Gastroesophageal sphincter (tissue), 3 donors: ENCODE data around the gene BABAM2.

Source experiments
- EP300 ChIP-seq: sonication (generic); formaldehyde crosslinking; IDR thresholded peaks from one replicate; pipeline ENCODE4 v1.6.1; 2017; ENCODE audit warnings: antibody characterized with exemption, mild to moderate bottlenecking
- POLR2A ChIP-seq, 2 donors: fragments of 450-650 bp; IDR thresholded peaks; one replicate each; pipeline ENCODE4 v1.6.1; 2017; ENCODE audit warnings: antibody characterized with exemption in 2 of 2, mild to moderate bottlenecking in 2 of 2, moderate library complexity in 1 of 2
- POLR2AphosphoS5 ChIP-seq: sonication (generic); formaldehyde crosslinking; IDR thresholded peaks from one replicate; pipeline ENCODE4 v1.6.1; 2017; ENCODE audit warnings: antibody characterized with exemption
- TF ChIP-seq, protein P1 (sequence below), 4 experiments: fragments of 200-600 bp in 2 of 4; fragments of 450-650 bp in 2 of 4; sonication (generic) in 1 of 4; IDR thresholded peaks; one replicate each; pipeline ENCODE4 v1.5.1; 2017 to 2019; ENCODE audit warnings: antibody characterized with exemption in 4 of 4, mild to moderate bottlenecking in 2 of 4, moderate library complexity in 2 of 4

DNA sequence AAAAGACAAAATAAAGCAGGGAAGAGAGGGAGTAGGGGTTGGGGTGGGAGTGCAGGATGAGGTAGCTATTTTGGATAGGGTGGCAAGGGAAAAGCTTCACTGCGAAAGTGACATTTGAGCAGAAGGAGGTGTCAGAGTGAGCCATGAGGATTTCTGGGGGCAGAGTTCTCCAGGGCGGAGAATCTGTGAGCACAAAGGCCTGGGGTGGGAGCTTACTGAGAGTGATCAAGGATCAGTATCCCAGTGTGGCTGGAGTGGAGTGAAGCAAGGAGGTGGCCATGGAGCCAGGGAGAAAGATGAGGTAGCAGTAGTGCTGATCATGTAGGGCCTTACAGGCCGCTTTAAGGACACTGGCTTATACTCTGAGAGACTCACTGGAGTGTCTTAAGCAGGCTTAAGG lies 291.3 kb downstream of the BABAM2 start:
- TF ChIP-seq, protein P1, sequence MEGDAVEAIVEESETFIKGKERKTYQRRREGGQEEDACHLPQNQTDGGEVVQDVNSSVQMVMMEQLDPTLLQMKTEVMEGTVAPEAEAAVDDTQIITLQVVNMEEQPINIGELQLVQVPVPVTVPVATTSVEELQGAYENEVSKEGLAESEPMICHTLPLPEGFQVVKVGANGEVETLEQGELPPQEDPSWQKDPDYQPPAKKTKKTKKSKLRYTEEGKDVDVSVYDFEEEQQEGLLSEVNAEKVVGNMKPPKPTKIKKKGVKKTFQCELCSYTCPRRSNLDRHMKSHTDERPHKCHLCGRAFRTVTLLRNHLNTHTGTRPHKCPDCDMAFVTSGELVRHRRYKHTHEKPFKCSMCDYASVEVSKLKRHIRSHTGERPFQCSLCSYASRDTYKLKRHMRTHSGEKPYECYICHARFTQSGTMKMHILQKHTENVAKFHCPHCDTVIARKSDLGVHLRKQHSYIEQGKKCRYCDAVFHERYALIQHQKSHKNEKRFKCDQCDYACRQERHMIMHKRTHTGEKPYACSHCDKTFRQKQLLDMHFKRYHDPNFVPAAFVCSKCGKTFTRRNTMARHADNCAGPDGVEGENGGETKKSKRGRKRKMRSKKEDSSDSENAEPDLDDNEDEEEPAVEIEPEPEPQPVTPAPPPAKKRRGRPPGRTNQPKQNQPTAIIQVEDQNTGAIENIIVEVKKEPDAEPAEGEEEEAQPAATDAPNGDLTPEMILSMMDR (IDR thresholded peaks at IDR 0.05): no peak
- TF ChIP-seq POLR2AphosphoS5 (no peak), POLR2A (IDR thresholded peaks at IDR 0.05) (no peak), EP300 (no peak)
